Glutamatergic neuron (in vitro differentiated cells): ENCODE results near the gene LRFN2. TPM values are rescaled to one million over a fixed set of nuclear protein-coding genes. Genes with fewer than 3 reads are reported as not detected.

Source experiments
- DNase-seq: peaks from one replicate; pipeline ENCODE4 v3.0.0; 2022
- H3K27ac Mint-ChIP-seq: one replicate; pipeline ENCODE4 v1.8.0; 2020; ENCODE audit warnings: mild to moderate bottlenecking, mixed read lengths, inconsistent platforms; ENCODE audit not compliant: unreplicated experiment
- H3K27me3 Mint-ChIP-seq: one replicate; pipeline ENCODE4 v1.8.0; 2020; ENCODE audit warnings: mild to moderate bottlenecking, moderate library complexity, mixed read lengths, inconsistent platforms; ENCODE audit not compliant: unreplicated experiment
- H3K36me3 Mint-ChIP-seq: one replicate; pipeline ENCODE4 v1.8.0; 2020; ENCODE audit warnings: mild to moderate bottlenecking, mixed read lengths, inconsistent platforms; ENCODE audit not compliant: unreplicated experiment
- H3K4me1 Mint-ChIP-seq: one replicate; pipeline ENCODE4 v1.8.0; 2020; ENCODE audit warnings: mild to moderate bottlenecking, low read depth, mixed read lengths, inconsistent platforms; ENCODE audit not compliant: unreplicated experiment
- H3K4me3 Mint-ChIP-seq: one replicate; pipeline ENCODE4 v1.8.0; 2020; ENCODE audit warnings: mild to moderate bottlenecking, mixed read lengths, inconsistent platforms; ENCODE audit not compliant: unreplicated experiment
- H3K9me3 Mint-ChIP-seq: one replicate; pipeline ENCODE4 v1.8.0; 2020; ENCODE audit warnings: mild to moderate bottlenecking, moderate library complexity, mixed read lengths, inconsistent platforms; ENCODE audit not compliant: unreplicated experiment
- total RNA-seq: library from RNA; stranded (reverse); fragmentation: NEBNext Ultra II Directional; extraction: Animal tissue kit (Norgen Biotek cat#: 25700); gene quantifications from one replicate; pipeline ENCODE4 v1.2.1, GENCODE V29; 2021; ENCODE audit not compliant: unreplicated experiment
- TF ChIP-seq, protein P1 (sequence below): fragments of 200-600 bp; sonication (generic); IDR thresholded peaks from one replicate; pipeline ENCODE4 v1.5.0; 2021; ENCODE audit not compliant: partially characterized antibody, unreplicated experiment

The LRFN2 gene
- total RNA-seq, 1 donor from 2014 or later = 0.56 TPM

DNA sequence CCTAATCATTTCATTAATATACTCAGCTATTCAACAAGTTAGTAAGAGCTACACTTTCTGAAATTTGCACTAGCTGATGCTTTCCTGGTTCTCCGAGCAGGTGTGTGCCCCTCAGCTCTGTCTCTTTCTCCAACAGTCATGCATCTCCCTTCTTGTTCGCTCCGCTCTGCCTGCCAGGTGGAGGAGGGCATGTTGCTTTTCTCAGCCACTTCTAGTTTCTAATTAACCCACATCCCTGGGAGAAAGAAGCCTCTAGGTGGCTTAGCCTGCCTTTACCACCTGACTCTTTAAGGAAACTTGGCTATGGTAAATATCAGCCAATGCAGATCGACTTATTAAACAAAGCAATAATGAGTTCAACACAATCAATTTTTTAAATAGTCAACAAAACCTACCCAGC lies 34.2 kb downstream of the LRFN2 start:
- DNase-seq = no peak
- peaks cover 4% of the 10 kb centered on the region for H3K27me3 Mint-ChIP-seq
- H3K4me3 Mint-ChIP-seq = no peak overlapping the region
- H3K9me3 Mint-ChIP-seq = peaks cover 2% of the 10 kb centered on the region
- no peaks in the 10 kb centered on the region for H3K36me3 Mint-ChIP-seq
- no peaks in the 10 kb centered on the region for H3K4me1 Mint-ChIP-seq
- TF ChIP-seq, protein P1, sequence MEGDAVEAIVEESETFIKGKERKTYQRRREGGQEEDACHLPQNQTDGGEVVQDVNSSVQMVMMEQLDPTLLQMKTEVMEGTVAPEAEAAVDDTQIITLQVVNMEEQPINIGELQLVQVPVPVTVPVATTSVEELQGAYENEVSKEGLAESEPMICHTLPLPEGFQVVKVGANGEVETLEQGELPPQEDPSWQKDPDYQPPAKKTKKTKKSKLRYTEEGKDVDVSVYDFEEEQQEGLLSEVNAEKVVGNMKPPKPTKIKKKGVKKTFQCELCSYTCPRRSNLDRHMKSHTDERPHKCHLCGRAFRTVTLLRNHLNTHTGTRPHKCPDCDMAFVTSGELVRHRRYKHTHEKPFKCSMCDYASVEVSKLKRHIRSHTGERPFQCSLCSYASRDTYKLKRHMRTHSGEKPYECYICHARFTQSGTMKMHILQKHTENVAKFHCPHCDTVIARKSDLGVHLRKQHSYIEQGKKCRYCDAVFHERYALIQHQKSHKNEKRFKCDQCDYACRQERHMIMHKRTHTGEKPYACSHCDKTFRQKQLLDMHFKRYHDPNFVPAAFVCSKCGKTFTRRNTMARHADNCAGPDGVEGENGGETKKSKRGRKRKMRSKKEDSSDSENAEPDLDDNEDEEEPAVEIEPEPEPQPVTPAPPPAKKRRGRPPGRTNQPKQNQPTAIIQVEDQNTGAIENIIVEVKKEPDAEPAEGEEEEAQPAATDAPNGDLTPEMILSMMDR = no peak
- no peak overlapping the region for H3K27ac Mint-ChIP-seq

DNA sequence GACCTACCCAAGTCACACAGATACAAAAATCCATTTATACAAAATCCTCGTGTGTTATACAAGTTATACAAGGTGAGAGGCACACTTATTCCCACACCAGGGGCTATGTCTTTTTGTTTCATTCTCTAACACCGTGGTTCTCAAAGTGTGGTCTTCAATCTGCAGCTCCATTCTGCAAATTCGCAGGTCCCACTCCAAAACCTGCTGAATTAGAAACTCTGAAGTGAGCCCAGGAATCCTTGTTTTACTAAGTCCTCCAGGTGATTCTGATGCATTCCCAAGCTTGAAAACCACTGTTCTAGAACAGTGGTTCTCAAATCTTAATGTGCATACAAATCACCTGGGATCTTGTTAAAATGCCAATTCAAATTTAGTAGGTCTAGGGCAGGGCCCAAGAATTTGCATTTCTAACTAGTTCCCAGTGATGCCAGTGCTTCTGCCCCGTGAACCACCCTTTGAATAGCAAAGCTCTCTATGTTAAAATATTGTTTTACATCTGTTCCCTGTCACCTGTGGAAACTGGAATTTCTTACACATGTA lies 35.1 kb downstream of the LRFN2 start:
- H3K27me3 Mint-ChIP-seq = peaks cover 4% of the 10 kb centered on the region
- no peaks in the 10 kb centered on the region for H3K36me3 Mint-ChIP-seq
- H3K27ac Mint-ChIP-seq = no peak overlapping the region
- no peaks in the 10 kb centered on the region for H3K4me1 Mint-ChIP-seq
- H3K9me3 Mint-ChIP-seq = peaks cover 2% of the 10 kb centered on the region
- TF ChIP-seq, protein P1 = no peak
- H3K4me3 Mint-ChIP-seq = no peak overlapping the region
- DNase-seq = no peak

DNA sequence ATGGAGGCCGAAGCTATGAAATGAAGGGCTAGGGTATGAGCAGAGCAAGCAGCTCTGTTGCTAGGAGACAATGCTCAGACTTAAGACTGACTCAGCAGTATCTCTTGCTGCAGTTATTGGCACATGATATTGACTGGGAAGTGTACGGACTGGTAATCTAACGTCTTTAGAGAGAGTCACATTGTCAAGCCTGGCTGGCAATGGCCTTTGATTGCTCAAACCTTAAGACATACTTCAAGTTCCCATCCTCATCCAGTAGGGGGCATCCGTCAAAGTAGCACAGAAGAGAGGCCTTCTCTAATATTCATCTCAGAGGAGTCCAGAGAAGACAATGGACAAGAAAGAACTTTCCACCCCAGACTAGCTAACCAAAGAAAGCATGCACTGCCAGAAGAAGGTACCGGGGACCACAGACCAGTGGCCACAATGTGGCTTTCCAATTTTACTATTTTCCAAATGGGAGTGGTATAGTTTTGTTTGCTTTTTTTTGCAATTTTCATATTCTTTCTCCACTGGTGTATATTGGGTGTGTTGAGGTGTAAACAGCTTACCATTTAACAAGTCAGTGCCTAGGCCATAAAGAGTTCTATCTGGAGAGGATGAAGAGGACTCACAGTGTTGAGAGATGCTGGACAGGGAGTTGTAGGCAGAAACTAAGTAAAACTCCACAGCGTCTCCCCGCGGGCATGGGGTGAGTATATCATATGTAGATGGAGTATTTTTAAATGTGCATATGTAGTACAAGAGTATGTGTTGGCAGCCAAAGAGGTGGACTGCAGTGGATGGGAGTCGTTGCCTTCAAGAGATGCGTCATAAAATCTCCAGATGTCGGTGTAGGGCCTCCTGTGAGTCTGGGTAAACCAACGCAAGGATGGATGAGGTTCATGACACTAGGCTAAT lies 36.7 kb downstream of the LRFN2 start:
- Mint-ChIP-seq H3K9me3 (no peaks in the 10 kb centered on the region), H3K27me3 (no peaks in the 10 kb centered on the region), H3K27ac (no peak overlapping the region), H3K4me3 (no peak overlapping the region), H3K4me1 (no peaks in the 10 kb centered on the region), H3K36me3 (no peaks in the 10 kb centered on the region)
- TF ChIP-seq, protein P1 = peak; percentile 83
- no peak for DNase-seq

DNA sequence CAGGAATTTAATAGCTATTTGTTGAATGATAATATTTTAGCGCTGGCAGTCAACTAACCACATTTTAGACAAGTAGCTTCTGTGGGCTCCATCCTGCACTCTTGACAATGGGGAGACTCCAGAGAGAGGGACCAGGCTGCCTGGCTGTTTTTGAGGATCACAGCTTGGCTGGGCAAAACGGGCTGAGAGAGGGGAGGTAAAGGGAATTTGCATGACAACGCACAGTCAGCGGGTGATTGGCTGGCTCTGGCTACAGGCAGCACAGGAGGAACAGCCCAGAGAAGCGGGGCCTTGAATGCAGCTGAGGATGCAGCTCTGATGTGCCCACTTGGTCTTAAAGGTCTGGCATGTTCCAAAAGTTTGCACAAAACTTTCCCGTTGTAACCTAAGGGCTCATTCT lies 41.2 kb downstream of the LRFN2 start:
- no peak overlapping the region for H3K4me3 Mint-ChIP-seq

More for the DNA sequence above, 41.2 kb downstream of the LRFN2 start:
- Mint-ChIP-seq H3K9me3 (peaks cover 2% of the 10 kb centered on the region), H3K36me3 (no peaks in the 10 kb centered on the region), H3K27me3 (no peaks in the 10 kb centered on the region), H3K27ac (no peak overlapping the region), H3K4me1 (no peaks in the 10 kb centered on the region)
- TF ChIP-seq, protein P1 = no peak
- DNase-seq = peak; percentile 40
